ENCODE results near the gene CCDC15. TPM values are rescaled to one million over a fixed set of nuclear protein-coding genes. Genes with fewer than 3 reads are reported as not detected.
A peak's percentile ranks its signal among the peaks of the same experiment; 100 is the strongest.

Gene CCDC15
- total and polyA plus RNA-seq, 4 donors, result 2.6 to 4.6 (median 3.7) TPM

DNA sequence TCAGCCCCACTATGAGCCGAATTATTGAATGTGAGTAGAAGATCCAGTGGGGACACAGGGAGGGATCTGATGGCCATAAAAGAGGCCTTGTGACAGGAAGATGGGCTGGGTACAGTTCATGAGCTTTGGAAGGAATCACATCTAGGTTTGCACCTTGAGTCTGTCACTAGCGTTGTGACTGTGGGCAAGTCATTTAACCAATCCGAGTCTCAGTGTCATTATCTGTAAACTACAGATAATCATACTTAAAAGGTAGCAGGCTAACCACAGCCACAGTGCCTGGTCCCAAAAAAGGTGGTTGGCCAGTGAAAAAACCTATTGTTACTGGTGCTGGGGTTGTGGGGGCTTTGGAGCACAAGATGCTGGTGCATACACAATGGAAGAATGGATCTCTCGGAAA, 31.2 kb upstream of the CCDC15 start:
- Histone ChIP-seq H3K36me3 (ENCODE audit: control insufficient read depth, insufficient read depth, low read length) (peaks cover 20% of the 10 kb centered on the region), H3K4me1 (ENCODE audit: control insufficient read depth, insufficient read depth, low read length) (peaks cover 24% of the 10 kb centered on the region), H3K4me3 (ENCODE audit: low read depth, low read length) (no peak overlapping the region), H3K9me3 (ENCODE audit: control insufficient read depth, insufficient read depth, low read length) (no peaks in the 10 kb centered on the region), H3K27me3 (ENCODE audit: control insufficient read depth, insufficient read depth, low read length) (no peaks in the 10 kb centered on the region), H3K27ac (ENCODE audit: low read depth, low read length) (no peak overlapping the region)
- DNase-seq (ENCODE audit: low read depth in 4 of 6, low spot score in 6 of 6), result no peak
- WGBS (ENCODE audit: insufficient coverage), result 96% methylated on average over 2 of the region's 4 CpGs

DNA sequence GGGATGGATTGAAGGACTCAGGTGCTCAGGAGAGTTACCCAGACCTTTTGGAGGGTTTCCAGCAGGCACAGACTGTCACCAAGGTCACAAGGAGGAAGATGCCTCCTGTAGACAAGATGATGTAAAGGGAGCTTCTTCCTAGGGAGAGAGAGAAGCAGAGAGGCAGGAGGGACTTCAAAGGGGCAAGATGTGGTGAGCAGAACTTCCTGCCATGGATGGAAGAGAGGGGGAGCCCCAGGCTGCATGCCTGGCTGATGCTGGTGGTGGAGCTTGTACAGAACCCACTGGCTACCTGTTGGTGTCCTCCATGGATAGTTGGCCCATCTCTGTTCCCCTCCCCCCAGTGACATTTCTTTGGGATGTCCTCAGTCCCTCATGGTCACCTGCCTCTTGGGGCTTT, 30.7 kb upstream of the CCDC15 start:
- Histone ChIP-seq H3K4me1 (ENCODE audit: control insufficient read depth, insufficient read depth, low read length) (peaks cover 24% of the 10 kb centered on the region), H3K27ac (ENCODE audit: low read depth, low read length) (no peak overlapping the region), H3K27me3 (ENCODE audit: control insufficient read depth, insufficient read depth, low read length) (no peaks in the 10 kb centered on the region), H3K36me3 (ENCODE audit: control insufficient read depth, insufficient read depth, low read length) (peaks cover 20% of the 10 kb centered on the region), H3K9me3 (ENCODE audit: control insufficient read depth, insufficient read depth, low read length) (no peaks in the 10 kb centered on the region), H3K4me3 (ENCODE audit: low read depth, low read length) (no peak overlapping the region)
- no peak for DNase-seq (ENCODE audit: low read depth in 4 of 6, low spot score in 6 of 6)

DNA sequence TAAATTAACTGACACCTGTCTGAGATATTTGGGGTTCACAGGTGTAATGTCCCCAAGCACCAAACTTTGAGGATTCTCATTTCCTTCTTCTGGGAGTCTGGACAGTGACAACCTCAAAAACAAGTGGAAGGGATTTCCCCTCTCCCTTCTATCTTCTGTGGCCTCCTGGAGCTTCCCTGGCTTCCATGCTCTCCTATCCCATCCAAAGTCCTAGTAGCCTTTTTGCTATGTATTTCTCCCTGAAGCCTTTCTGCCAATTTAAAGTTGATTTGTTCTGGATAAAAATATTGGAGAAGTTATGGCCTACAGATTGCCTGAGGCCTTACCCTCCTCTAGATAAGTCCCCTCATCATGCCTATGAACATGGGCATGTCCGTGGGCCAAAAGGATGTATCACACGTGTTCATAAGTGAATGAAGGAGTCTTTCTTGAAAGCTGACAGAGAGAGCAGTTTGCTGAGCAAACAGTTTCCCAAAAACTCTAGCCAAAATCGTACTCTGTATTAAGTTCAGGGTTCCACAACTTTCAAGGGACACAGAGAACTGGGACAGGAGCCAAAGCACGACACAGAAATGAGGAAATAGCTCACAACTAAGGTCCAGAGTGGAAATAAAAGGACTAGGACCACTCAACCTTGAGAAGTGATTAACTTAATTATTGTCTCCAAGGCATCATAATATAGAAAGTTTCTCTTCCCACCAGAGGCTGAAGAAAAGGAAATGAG, 24.9 kb upstream of the CCDC15 start:
- Histone ChIP-seq H3K27me3 (ENCODE audit: control insufficient read depth, insufficient read depth, low read length) (no peaks in the 10 kb centered on the region), H3K4me3 (ENCODE audit: low read depth, low read length) (no peak overlapping the region), H3K36me3 (ENCODE audit: control insufficient read depth, insufficient read depth, low read length) (peaks cover 7% of the 10 kb centered on the region), H3K4me1 (ENCODE audit: control insufficient read depth, insufficient read depth, low read length) (no peaks in the 10 kb centered on the region), H3K9me3 (ENCODE audit: control insufficient read depth, insufficient read depth, low read length) (no peaks in the 10 kb centered on the region), H3K27ac (ENCODE audit: low read depth, low read length) (no peak overlapping the region)
- peak in 2 of 6 donors; percentile 41 to 77 for DNase-seq (ENCODE audit: low read depth in 4 of 6, low spot score in 6 of 6)
- 53% methylated on average over 2 of the region's 4 CpGs for WGBS (ENCODE audit: insufficient coverage)

DNA sequence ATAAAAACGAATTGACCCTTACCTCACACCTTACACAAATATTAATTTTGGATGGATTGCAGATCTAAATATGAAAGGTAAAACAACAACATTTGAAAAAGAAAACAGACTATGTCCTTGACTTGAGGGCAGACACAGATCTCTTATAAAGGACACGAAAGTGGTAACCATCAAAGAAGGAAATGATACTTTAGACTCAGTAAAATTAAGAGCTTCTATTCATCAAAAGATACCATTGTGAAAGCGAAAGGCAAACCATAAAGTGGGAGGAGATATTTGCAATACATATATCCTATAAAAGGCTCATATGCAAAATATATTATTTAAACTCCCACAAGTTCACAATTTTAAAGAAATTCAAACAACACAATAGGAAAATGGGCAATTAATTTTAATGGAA, 23.2 kb upstream of the CCDC15 start:
- Histone ChIP-seq H3K4me3 (ENCODE audit: low read depth, low read length) (no peak overlapping the region), H3K9me3 (ENCODE audit: control insufficient read depth, insufficient read depth, low read length) (no peaks in the 10 kb centered on the region), H3K27ac (ENCODE audit: low read depth, low read length) (no peak overlapping the region), H3K4me1 (ENCODE audit: control insufficient read depth, insufficient read depth, low read length) (peaks cover 2% of the 10 kb centered on the region), H3K27me3 (ENCODE audit: control insufficient read depth, insufficient read depth, low read length) (no peaks in the 10 kb centered on the region), H3K36me3 (ENCODE audit: control insufficient read depth, insufficient read depth, low read length) (no peaks in the 10 kb centered on the region)
- no peak for DNase-seq (ENCODE audit: low read depth in 4 of 6, low spot score in 6 of 6)
- WGBS (ENCODE audit: insufficient coverage), result no CpG with 5 or more reads among the region's 3 CpGs

DNA sequence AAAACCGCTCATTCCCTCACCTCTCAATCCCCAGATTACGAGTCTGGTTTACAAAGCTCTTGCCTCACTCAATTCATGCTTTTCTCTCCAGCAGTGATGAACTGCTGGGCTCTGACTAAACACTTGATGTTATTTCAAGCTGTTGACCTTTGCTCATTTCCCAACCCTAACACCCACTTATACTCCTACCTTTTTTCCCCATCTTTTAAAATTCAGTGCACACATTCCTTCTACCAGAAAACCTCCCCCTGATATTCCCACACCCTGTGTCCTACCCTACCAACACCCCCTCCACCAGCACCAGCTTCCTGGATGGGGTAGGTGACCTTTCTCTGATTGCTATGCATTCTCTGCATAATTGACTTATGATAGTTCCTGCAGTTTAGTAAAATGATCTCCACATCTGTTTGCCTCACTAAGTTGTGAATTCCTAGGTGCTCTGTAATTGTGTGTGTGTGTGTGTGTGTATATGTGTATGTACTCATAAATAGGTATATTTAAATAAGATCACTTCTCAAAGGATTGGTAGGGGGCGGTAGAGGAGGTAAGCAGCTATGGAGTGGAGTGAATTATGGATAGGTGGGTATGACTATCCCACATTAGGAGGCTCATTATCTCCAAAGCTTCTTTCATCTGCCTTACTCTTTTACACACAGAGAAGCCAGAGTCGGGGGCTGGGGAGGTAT, 19.0 kb upstream of the CCDC15 start:
- Histone ChIP-seq H3K27me3 (ENCODE audit: control insufficient read depth, insufficient read depth, low read length) (no peaks in the 10 kb centered on the region), H3K36me3 (ENCODE audit: control insufficient read depth, insufficient read depth, low read length) (no peaks in the 10 kb centered on the region), H3K9me3 (ENCODE audit: control insufficient read depth, insufficient read depth, low read length) (no peaks in the 10 kb centered on the region), H3K4me1 (ENCODE audit: control insufficient read depth, insufficient read depth, low read length) (peaks cover 23% of the 10 kb centered on the region), H3K27ac (ENCODE audit: low read depth, low read length) (peak overlapping the region; percentile 94), H3K4me3 (ENCODE audit: low read depth, low read length) (peak overlapping the region; percentile 52)
- WGBS (ENCODE audit: insufficient coverage), result 25% methylated on average over 2 of the region's 4 CpGs
- peak in 1 of 6 donors; percentile 16 for DNase-seq (ENCODE audit: low read depth in 4 of 6, low spot score in 6 of 6)

DNA sequence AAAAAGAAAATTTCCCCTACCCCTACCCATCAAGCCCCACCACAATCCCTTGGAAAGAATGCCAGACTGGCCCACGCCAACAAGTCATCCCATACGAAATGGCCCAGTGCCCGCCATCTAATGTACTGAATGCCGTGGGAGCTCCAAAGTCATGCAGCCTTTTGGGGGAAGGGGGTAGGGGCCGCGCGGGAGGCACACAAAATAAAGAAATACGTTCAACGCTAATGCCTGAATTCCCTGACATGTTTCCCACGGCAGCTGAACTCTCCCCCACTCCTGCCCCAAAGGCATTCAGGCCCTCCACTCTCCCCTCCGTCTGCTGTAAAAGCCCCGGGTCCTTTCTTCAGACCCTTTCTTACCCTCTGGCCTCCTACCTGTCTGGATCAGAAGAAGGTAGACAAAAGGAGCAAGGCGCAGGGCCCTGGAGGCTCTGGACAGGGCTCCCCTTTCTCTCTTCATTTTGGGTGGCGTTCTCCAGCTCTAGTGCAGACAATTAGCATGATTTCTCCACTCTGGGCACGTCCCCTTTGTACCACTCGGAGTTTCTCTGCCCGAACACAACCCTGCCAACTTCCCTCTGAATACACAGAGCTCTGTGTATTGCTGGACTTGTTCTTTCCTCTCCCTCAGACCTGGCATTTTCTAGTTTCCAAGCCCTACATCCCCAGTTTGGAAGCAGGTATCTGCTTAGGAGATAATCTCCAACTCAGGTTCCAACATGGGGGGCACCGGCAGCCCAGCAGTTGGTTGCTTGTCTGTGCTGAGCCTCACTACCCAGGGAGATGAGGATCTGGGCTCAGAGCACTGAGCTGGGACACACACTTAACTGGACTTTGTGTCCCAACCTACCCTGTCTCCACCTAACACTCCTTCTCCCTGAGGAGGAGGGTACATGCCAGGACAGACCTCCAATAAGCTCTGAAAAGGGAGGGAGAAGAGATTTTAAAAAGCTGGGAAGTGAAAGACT, 18.2 kb upstream of the CCDC15 start, which contains the start of gene HEPACAM:
HEPACAM (minus strand) TSS at position 500 of the 967 bp plus-strand sequence; CDS start at position 459, 41 bp downstream.
- H3K4me3 ChIP-seq (ENCODE audit: low read depth, low read length), result peak within 1 kb of the TSS; percentile 52
- H3K27ac ChIP-seq (ENCODE audit: low read depth, low read length), result peak within 1 kb of the TSS; percentile 94
- no peaks in the 10 kb centered on the region for H3K27me3 ChIP-seq (ENCODE audit: control insufficient read depth, insufficient read depth, low read length)
- H3K36me3 ChIP-seq (ENCODE audit: control insufficient read depth, insufficient read depth, low read length), result no peaks in the 10 kb centered on the region
- H3K4me1 ChIP-seq (ENCODE audit: control insufficient read depth, insufficient read depth, low read length), result peaks cover 23% of the 10 kb centered on the region
- DNase-seq (ENCODE audit: low read depth in 4 of 6, low spot score in 6 of 6), result peak in 2 of 6 donors; percentile 81
- no peaks in the 10 kb centered on the region for H3K9me3 ChIP-seq (ENCODE audit: control insufficient read depth, insufficient read depth, low read length)
- WGBS (ENCODE audit: insufficient coverage), result 42% methylated on average over 16 of the region's 18 CpGs

DNA sequence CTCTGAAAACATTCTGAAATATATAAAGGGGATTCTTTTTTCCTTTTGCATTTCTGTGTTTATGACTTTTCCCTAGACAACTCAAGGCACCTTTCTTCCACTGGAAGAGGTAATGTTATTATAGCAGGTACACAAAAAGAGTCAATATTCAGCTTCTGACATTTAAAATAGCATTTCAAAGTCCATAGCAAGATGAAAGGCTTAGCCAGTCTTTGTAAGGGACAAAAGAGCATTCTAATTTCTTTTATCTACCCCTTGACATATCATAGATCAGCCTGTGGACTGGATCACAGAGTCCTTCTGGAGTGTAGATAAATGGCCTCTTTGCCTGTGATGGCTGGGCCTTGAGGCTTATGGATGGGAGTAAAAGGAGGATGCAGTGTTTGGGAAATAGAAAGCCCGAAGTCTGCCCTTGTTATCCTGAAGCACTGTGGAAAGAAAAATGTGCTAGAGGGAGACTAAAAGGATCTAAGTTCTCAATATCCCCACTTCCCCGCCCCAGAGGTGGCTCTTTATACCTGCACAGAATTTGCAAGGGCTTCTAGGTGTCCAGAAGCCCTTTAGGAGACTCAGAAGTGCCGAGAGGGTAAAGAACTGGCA, 16.6 kb upstream of the CCDC15 start:
- H3K27ac ChIP-seq (ENCODE audit: low read depth, low read length), result peak overlapping the region; percentile 94
- WGBS (ENCODE audit: insufficient coverage), result 78% methylated on average over 2 of the region's 3 CpGs
- H3K4me1 ChIP-seq (ENCODE audit: control insufficient read depth, insufficient read depth, low read length), result peaks cover 29% of the 10 kb centered on the region
- H3K4me3 ChIP-seq (ENCODE audit: low read depth, low read length), result no peak overlapping the region
- peak in 1 of 6 donors; percentile 28 for DNase-seq (ENCODE audit: low read depth in 4 of 6, low spot score in 6 of 6)
- H3K9me3 ChIP-seq (ENCODE audit: control insufficient read depth, insufficient read depth, low read length), result no peaks in the 10 kb centered on the region
- H3K27me3 ChIP-seq (ENCODE audit: control insufficient read depth, insufficient read depth, low read length), result no peaks in the 10 kb centered on the region
- H3K36me3 ChIP-seq (ENCODE audit: control insufficient read depth, insufficient read depth, low read length), result no peaks in the 10 kb centered on the region

DNA sequence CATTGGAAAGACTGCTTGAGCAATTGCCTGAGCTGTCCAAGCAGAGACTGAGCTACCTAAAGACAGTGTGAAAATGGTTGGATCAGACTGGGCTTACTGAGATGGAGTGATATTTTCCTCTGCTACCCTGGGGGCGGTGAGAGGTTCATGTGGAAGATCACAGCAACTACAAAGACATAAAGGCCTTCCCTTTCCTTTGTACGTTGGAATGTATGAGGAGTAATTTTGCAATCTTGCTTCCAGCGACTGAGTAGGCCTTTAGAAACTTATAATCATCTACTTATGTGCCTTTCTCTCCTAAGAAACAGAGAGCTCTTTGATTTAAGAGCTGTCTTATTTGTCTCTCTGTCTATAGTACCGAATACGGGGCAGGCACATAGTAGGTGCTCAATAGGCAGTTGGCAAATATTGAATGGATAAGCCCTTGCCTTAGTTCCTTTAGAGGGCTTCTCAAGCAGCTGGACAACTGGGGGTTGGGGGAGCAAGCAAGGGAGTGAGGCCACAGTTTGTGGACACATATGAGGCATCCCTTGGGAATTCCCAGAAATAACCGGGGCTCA, 15.7 kb upstream of the CCDC15 start:
- peaks cover 30% of the 10 kb centered on the region for H3K4me1 ChIP-seq (ENCODE audit: control insufficient read depth, insufficient read depth, low read length)
- peak overlapping the region; percentile 94 for H3K27ac ChIP-seq (ENCODE audit: low read depth, low read length)
- H3K9me3 ChIP-seq (ENCODE audit: control insufficient read depth, insufficient read depth, low read length), result no peaks in the 10 kb centered on the region
- no peaks in the 10 kb centered on the region for H3K36me3 ChIP-seq (ENCODE audit: control insufficient read depth, insufficient read depth, low read length)
- 48% methylated on average over 2 of the region's 6 CpGs for WGBS (ENCODE audit: insufficient coverage)
- DNase-seq (ENCODE audit: low read depth in 4 of 6, low spot score in 6 of 6), result no peak
- no peak overlapping the region for H3K4me3 ChIP-seq (ENCODE audit: low read depth, low read length)
- H3K27me3 ChIP-seq (ENCODE audit: control insufficient read depth, insufficient read depth, low read length), result no peaks in the 10 kb centered on the region

DNA sequence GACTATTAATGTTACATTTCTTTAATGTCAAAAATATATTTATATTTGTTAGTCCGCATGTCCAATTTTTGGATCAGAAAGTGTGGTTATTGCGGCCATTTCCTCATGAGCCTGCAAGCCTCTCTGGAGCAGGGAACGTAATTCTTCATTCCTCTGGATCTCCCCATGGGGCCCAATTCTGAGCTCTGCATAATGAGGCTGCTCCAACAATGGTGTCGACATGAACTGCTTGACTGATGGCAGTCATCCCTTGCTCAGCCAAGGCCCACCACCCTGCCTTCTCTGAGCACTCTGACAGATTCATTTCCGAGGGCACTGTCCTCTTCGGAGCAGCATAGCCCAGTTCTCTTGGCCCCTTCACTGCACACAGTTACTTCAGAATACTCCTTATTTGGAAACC, 15.0 kb upstream of the CCDC15 start:
- no peaks in the 10 kb centered on the region for H3K27me3 ChIP-seq (ENCODE audit: control insufficient read depth, insufficient read depth, low read length)
- H3K27ac ChIP-seq (ENCODE audit: low read depth, low read length), result peak overlapping the region; percentile 64
- no peak overlapping the region for H3K4me3 ChIP-seq (ENCODE audit: low read depth, low read length)
- DNase-seq (ENCODE audit: low read depth in 4 of 6, low spot score in 6 of 6), result peak in 1 of 6 donors; percentile 32
- H3K9me3 ChIP-seq (ENCODE audit: control insufficient read depth, insufficient read depth, low read length), result no peaks in the 10 kb centered on the region
- peaks cover 30% of the 10 kb centered on the region for H3K4me1 ChIP-seq (ENCODE audit: control insufficient read depth, insufficient read depth, low read length)
- H3K36me3 ChIP-seq (ENCODE audit: control insufficient read depth, insufficient read depth, low read length), result no peaks in the 10 kb centered on the region
- 36% methylated on average over 5 of the region's 6 CpGs for WGBS (ENCODE audit: insufficient coverage)

All from spinal cord (tissue), 10 donors.